A549 (cell line): ENCODE data around the gene DYNLT4. TPM values are rescaled to one million over a fixed set of nuclear protein-coding genes. Genes with fewer than 3 reads are reported as not detected.

Experiments
- ATAC-seq, 2 experiments: fragments of 200-7000 bp in 1 of 2; fragments of >200 bp in 1 of 2; cut with Nextera tagmentation in 1 of 2; cut with Tn5 transposase in 1 of 2; 3 replicates each; pipeline versions ENCODE4 v1.8.0 to v1.9.1; 2018 to 2020; ENCODE audit warnings: mild to moderate bottlenecking in 1 of 2, moderate library complexity in 1 of 2
- CTCF ChIA-PET: fragments of 300-600 bp; sonication (Branson Sonifier 250); formaldehyde crosslinking; extraction: SDS; loops from one replicate; lab custom pipeline; 2021; ENCODE audit warnings: antibody characterized with exemption, inconsistent platforms; lab: Yijun Ruan, JAX
- POLR2A ChIA-PET: fragments of 350-600 bp; formaldehyde crosslinking; extraction: SDS; loops from one replicate; lab custom pipeline; 2021; ENCODE audit warnings: antibody characterized with exemption, inconsistent platforms; lab: Yijun Ruan, JAX
- DNase-seq, 2 experiments: peaks; one replicate each; pipeline versions ENCODE4 v3.0.0 to v3.0.0-alpha.2; 2011 to 2016; ENCODE audit warnings: low read depth in 1 of 2, low spot score in 1 of 2
- FAIRE-seq: peaks from 2 replicates; lab custom pipeline; 2011; peaks lifted over from hg19 to GRCh38; lab: Jason Lieb, UNC
- H3K27ac ChIP-seq, 2 experiments: fragments of >200 bp; sonication (Bioruptor Twin); formaldehyde crosslinking; 3 replicates each; pipeline ENCODE4 v1.5.1; 2016 to 2017
- H3K4me1 ChIP-seq: fragments of >200 bp; sonication (Bioruptor Twin); formaldehyde crosslinking; 3 replicates; pipeline ENCODE4 v1.6.1; 2016
- H3K4me2 ChIP-seq: fragments of >200 bp; sonication (Bioruptor Twin); formaldehyde crosslinking; 3 replicates; pipeline ENCODE4 v1.6.1; 2016
- H3K4me3 ChIP-seq: fragments of >200 bp; sonication (Bioruptor Twin); formaldehyde crosslinking; 3 replicates; pipeline ENCODE4 v1.5.1; 2016
- H3K9me3 ChIP-seq: fragments of >200 bp; sonication (Bioruptor Twin); formaldehyde crosslinking; 3 replicates; pipeline ENCODE4 v1.6.1; 2016
- CBX2 ChIP-seq: fragments of 200-600 bp; sonication (generic); IDR thresholded peaks from 2 replicates; pipeline ENCODE4 v1.6.1; 2016; ENCODE audit warnings: low read depth, mild to moderate bottlenecking, borderline replicate concordance
- CHD2 ChIP-seq: fragments of 150-350 bp; IDR thresholded peaks from 2 replicates; pipeline ENCODE4 v1.6.1; 2014; ENCODE audit warnings: low read length; ENCODE audit not compliant: partially characterized antibody
- EHMT2 ChIP-seq: fragments of 200-600 bp; sonication (generic); IDR thresholded peaks from 2 replicates; pipeline ENCODE4 v1.6.1; 2016; ENCODE audit warnings: antibody characterized with exemption, low read depth, mild to moderate bottlenecking, moderate library complexity
- FOXS1 ChIP-seq: fragments of 250-450 bp; sonication (Bioruptor Pico); IDR thresholded peaks from 2 replicates; pipeline ENCODE4 v1.5.0; 2020; ENCODE audit warnings: mild to moderate bottlenecking, moderate library complexity
- HDAC2 ChIP-seq: fragments of 200-600 bp; sonication (generic); IDR thresholded peaks from 2 replicates; pipeline ENCODE4 v1.6.1; 2016
- HOXA7 ChIP-seq: fragments of 250-450 bp; sonication (Bioruptor Pico); IDR thresholded peaks from 2 replicates; pipeline ENCODE4 v1.5.0; 2020; ENCODE audit warnings: mild to moderate bottlenecking, moderate library complexity
- MAZ ChIP-seq: fragments of 150-350 bp; IDR thresholded peaks from 2 replicates; pipeline ENCODE4 v1.6.1; 2014; ENCODE audit warnings: antibody characterized with exemption, low read depth, low read length, borderline replicate concordance
- NFE2L2 ChIP-seq: fragments of 150-350 bp; conservative IDR thresholded peaks from 2 replicates; pipeline ENCODE4 v1.6.1; 2014; ENCODE audit warnings: low read length
- POLR2AphosphoS2 ChIP-seq: conservative IDR thresholded peaks from 2 replicates; pipeline ENCODE4 v1.6.1; 2012; ENCODE audit warnings: low read length, improper control_type of control experiment, inconsistent platforms
- TFCP2L1 ChIP-seq: fragments of 250-450 bp; sonication (Bioruptor Pico); IDR thresholded peaks from 2 replicates; pipeline ENCODE4 v1.5.0; 2021; ENCODE audit warnings: mild to moderate bottlenecking
- WGBS: methylation state at CpG from one replicate; pipeline ENCODE4 v1.1.6; 2017; ENCODE audit errors: missing lambda C conversion rate; 5-methylcytosine and 5-hydroxymethylcytosine counted together
- polyA plus RNA-seq, 4 experiments: library from polyadenylated mRNA; depleted of rRNA in 3 of 4; stranded (reverse); fragments of >200 nt; fragmentation: RNase III in 1 of 4; extraction: RNeasy Plus Mini Kit Qiagen cat#74134 plus additional on column Dnase treatment in 1 of 4; gene quantifications; 2 replicates in 3 of 4; 3 replicates in 1 of 4; pipeline ENCODE4 v1.2.3, GENCODE V29; 2011 to 2017
- small RNA-seq, 6 experiments: library from RNA; depleted of rRNA; stranded (forward); fragments of <200 nt; gene quantifications; one replicate each; pipeline ENCODE3, GENCODE V24; 2012
- TF ChIP-seq, protein P1 (sequence below): fragments of 200-600 bp; sonication (generic); IDR thresholded peaks from 2 replicates; pipeline ENCODE4 v1.6.1; 2016; ENCODE audit warnings: antibody characterized with exemption, mild to moderate bottlenecking, moderate library complexity
- TF ChIP-seq, protein P2 (sequence below): IDR thresholded peaks from 2 replicates; pipeline ENCODE4 v1.6.1; 2012
- TF ChIP-seq, protein P3 (sequence below): fragments of >200 bp; sonication (Bioruptor Twin); formaldehyde crosslinking; IDR thresholded peaks from 3 replicates; pipeline ENCODE4 v1.5.1; 2016
- TF ChIP-seq, protein P4 (sequence below): fragments of >200 bp; sonication (Bioruptor Twin); formaldehyde crosslinking; IDR thresholded peaks from 2 replicates; pipeline ENCODE4 v1.6.1; 2016

DYNLT4 gene
- polyA plus RNA-seq, 2 of the 4 experiments (the other 2 are of a cell fraction): 0.12 to 0.21 TPM

DNA sequence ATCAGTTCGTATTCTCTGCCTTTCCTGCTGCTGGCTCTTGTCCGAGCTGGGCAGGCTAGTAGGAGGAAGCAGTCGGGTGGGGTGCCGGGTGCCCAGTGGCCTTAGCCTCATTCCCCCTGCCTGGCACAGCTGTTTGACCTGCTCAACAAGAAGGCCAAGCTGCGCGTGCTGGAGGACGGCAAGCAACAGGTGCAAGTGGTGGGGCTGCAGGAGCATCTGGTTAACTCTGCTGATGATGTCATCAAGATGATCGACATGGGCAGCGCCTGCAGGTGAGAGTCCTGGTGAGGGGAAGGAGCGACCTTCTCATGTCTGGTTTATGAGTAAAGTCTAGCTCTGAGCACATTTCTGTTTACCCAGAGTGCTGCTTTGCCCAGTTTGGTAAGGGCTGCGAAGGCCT lies 48.1 kb downstream of the DYNLT4 start (continued):
- TF ChIP-seq, protein P1, sequence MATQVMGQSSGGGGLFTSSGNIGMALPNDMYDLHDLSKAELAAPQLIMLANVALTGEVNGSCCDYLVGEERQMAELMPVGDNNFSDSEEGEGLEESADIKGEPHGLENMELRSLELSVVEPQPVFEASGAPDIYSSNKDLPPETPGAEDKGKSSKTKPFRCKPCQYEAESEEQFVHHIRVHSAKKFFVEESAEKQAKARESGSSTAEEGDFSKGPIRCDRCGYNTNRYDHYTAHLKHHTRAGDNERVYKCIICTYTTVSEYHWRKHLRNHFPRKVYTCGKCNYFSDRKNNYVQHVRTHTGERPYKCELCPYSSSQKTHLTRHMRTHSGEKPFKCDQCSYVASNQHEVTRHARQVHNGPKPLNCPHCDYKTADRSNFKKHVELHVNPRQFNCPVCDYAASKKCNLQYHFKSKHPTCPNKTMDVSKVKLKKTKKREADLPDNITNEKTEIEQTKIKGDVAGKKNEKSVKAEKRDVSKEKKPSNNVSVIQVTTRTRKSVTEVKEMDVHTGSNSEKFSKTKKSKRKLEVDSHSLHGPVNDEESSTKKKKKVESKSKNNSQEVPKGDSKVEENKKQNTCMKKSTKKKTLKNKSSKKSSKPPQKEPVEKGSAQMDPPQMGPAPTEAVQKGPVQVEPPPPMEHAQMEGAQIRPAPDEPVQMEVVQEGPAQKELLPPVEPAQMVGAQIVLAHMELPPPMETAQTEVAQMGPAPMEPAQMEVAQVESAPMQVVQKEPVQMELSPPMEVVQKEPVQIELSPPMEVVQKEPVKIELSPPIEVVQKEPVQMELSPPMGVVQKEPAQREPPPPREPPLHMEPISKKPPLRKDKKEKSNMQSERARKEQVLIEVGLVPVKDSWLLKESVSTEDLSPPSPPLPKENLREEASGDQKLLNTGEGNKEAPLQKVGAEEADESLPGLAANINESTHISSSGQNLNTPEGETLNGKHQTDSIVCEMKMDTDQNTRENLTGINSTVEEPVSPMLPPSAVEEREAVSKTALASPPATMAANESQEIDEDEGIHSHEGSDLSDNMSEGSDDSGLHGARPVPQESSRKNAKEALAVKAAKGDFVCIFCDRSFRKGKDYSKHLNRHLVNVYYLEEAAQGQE: no peak
- TF ChIP-seq MAZ: no peak

DNA sequence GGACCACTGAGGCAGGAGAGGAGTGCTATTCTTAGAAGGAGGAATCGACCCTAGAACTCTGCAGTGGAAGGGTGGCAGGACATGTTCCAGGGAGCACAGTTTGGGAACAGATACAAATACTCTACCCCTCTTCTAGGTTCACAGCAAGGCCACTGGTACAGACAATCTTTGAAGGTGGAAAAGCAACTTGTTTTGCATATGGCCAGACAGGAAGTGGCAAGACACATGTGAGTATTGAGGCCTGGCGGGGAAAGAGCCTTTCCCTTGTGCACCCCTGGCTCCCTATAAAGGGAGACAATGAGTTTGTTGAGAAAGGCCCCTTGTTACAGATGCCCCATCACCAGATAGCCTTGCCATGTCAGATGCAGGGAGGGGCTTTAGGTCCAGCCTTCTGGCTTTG lies 49.7 kb downstream of the DYNLT4 start:
- DNase-seq (no peak), FAIRE-seq (no peak), ATAC-seq (no peak)
- TF ChIP-seq HDAC2: no peak
- no peak for TF ChIP-seq CHD2
- TF ChIP-seq, protein P2, sequence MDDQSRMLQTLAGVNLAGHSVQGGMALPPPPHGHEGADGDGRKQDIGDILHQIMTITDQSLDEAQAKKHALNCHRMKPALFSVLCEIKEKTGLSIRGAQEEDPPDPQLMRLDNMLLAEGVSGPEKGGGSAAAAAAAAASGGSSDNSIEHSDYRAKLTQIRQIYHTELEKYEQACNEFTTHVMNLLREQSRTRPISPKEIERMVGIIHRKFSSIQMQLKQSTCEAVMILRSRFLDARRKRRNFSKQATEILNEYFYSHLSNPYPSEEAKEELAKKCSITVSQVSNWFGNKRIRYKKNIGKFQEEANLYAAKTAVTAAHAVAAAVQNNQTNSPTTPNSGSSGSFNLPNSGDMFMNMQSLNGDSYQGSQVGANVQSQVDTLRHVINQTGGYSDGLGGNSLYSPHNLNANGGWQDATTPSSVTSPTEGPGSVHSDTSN: no peak
- no peak for TF ChIP-seq FOXS1 (CRISPR knock-in tag)
- no peak for TF ChIP-seq POLR2AphosphoS2
- TF ChIP-seq HOXA7 (CRISPR knock-in tag): no peak
- no peak for TF ChIP-seq NFE2L2
- TF ChIP-seq, protein P3, sequence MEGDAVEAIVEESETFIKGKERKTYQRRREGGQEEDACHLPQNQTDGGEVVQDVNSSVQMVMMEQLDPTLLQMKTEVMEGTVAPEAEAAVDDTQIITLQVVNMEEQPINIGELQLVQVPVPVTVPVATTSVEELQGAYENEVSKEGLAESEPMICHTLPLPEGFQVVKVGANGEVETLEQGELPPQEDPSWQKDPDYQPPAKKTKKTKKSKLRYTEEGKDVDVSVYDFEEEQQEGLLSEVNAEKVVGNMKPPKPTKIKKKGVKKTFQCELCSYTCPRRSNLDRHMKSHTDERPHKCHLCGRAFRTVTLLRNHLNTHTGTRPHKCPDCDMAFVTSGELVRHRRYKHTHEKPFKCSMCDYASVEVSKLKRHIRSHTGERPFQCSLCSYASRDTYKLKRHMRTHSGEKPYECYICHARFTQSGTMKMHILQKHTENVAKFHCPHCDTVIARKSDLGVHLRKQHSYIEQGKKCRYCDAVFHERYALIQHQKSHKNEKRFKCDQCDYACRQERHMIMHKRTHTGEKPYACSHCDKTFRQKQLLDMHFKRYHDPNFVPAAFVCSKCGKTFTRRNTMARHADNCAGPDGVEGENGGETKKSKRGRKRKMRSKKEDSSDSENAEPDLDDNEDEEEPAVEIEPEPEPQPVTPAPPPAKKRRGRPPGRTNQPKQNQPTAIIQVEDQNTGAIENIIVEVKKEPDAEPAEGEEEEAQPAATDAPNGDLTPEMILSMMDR: no peak
- no peak for TF ChIP-seq EHMT2
- TF ChIP-seq TFCP2L1: no peak
- TF ChIP-seq, protein P4, sequence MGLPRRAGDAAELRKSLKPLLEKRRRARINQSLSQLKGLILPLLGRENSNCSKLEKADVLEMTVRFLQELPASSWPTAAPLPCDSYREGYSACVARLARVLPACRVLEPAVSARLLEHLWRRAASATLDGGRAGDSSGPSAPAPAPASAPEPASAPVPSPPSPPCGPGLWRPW: no peak
- no peak for TF ChIP-seq CBX2
- Histone ChIP-seq H3K4me1 (no peaks in the 10 kb centered on the region), H3K4me3 (no peak overlapping the region), H3K4me2 (no peak overlapping the region), H3K9me3 (no peaks in the 10 kb centered on the region), H3K27ac (no peak overlapping the region)
- 100% methylated on average over 2 of the region's 2 CpGs for WGBS
- ChIA-PET POLR2A (no interaction called here), CTCF (no interaction called here)

Small RNA genes lying within 50 kb of the gene (small RNA-seq; reads per million reads assigned to genes)
- gene AL136380.1: 0 reads per million in 6 experiments
- 152 to 1,703 (median 937) reads per million in 6 experiments for gene SNORD38A
- 0 reads per million in 6 experiments for gene SNORD38B
- gene SNORD46: 0.35 to 72.2 (median 3.4) reads per million in 6 experiments
- gene SNORD55: 0 reads per million in 6 experiments

Other genes starting within 250 kb of the DYNLT4 start
- 6.2 and 8.9 TPM in 2 replicates for gene TMEM53, start 132.9 kb downstream of the DYNLT4 start, polyA plus RNA-seq (2011; rRNA removed)
- gene TMEM53, start 132.9 kb downstream of the DYNLT4 start, polyA plus RNA-seq (2017; fragmentation: RNase III; extraction: RNeasy Plus Mini Kit Qiagen cat#74134 plus additional on column Dnase treatment): 4.8 to 8.9 TPM (median 8.0 TPM) in 3 replicates
- 2.7 TPM in 2 replicates for gene ARMH1, start 132.6 kb downstream of the DYNLT4 start, polyA plus RNA-seq (2011; rRNA removed)
- gene ARMH1, start 132.6 kb downstream of the DYNLT4 start, polyA plus RNA-seq (2017; fragmentation: RNase III; extraction: RNeasy Plus Mini Kit Qiagen cat#74134 plus additional on column Dnase treatment): 1.3 to 2.4 TPM (median 1.7 TPM) in 3 replicates
- not detected in 2 replicates for gene RNU5D-1, start 76.2 kb downstream of the DYNLT4 start, polyA plus RNA-seq (2011; rRNA removed)
- gene RNU5D-1, start 76.2 kb downstream of the DYNLT4 start, polyA plus RNA-seq (2017; fragmentation: RNase III; extraction: RNeasy Plus Mini Kit Qiagen cat#74134 plus additional on column Dnase treatment): not detected in 3 replicates
- 32.8 and 40.5 TPM in 2 replicates for gene KIF2C, start 67.5 kb downstream of the DYNLT4 start, polyA plus RNA-seq (2011; rRNA removed)
- gene KIF2C, start 67.5 kb downstream of the DYNLT4 start, polyA plus RNA-seq (2017; fragmentation: RNase III; extraction: RNeasy Plus Mini Kit Qiagen cat#74134 plus additional on column Dnase treatment): 25.7 to 30.0 TPM (median 26.9 TPM) in 3 replicates
- 1,515 and 1,820 TPM in 2 replicates for gene RPS8, start 31.8 kb downstream of the DYNLT4 start, polyA plus RNA-seq (2011; rRNA removed)
- gene RPS8, start 31.8 kb downstream of the DYNLT4 start, polyA plus RNA-seq (2017; fragmentation: RNase III; extraction: RNeasy Plus Mini Kit Qiagen cat#74134 plus additional on column Dnase treatment): 1,575 to 1,608 TPM (median 1,577 TPM) in 3 replicates
- gene BEST4, start 19.2 kb downstream of the DYNLT4 start, polyA plus RNA-seq (2011; rRNA removed): 0.04 and 0.09 TPM in 2 replicates
- 0.07 to 0.08 TPM in 2 of 3 replicates, not detected in the other for gene BEST4, start 19.2 kb downstream of the DYNLT4 start, polyA plus RNA-seq (2017; fragmentation: RNase III; extraction: RNeasy Plus Mini Kit Qiagen cat#74134 plus additional on column Dnase treatment)
- gene PLK3, start 7.0 kb downstream of the DYNLT4 start, polyA plus RNA-seq (2011; rRNA removed): 12.6 and 16.0 TPM in 2 replicates
- 10.9 to 11.6 TPM (median 11.2 TPM) in 3 replicates for gene PLK3, start 7.0 kb downstream of the DYNLT4 start, polyA plus RNA-seq (2017; fragmentation: RNase III; extraction: RNeasy Plus Mini Kit Qiagen cat#74134 plus additional on column Dnase treatment)
- gene BTBD19, start 1.2 kb upstream of the DYNLT4 start, polyA plus RNA-seq (2011; rRNA removed): 4.2 and 4.7 TPM in 2 replicates
- 4.5 to 8.9 TPM (median 7.4 TPM) in 3 replicates for gene BTBD19, start 1.2 kb upstream of the DYNLT4 start, polyA plus RNA-seq (2017; fragmentation: RNase III; extraction: RNeasy Plus Mini Kit Qiagen cat#74134 plus additional on column Dnase treatment)
- 0.14 and 0.25 TPM in 2 replicates for gene PTCH2, start 35.9 kb upstream of the DYNLT4 start, polyA plus RNA-seq (2011; rRNA removed)
- 0.22 to 0.32 TPM (median 0.25 TPM) in 3 replicates for gene PTCH2, start 35.9 kb upstream of the DYNLT4 start, polyA plus RNA-seq (2017; fragmentation: RNase III; extraction: RNeasy Plus Mini Kit Qiagen cat#74134 plus additional on column Dnase treatment)
- 25.4 and 35.2 TPM in 2 replicates for gene EIF2B3, start 179.2 kb upstream of the DYNLT4 start, polyA plus RNA-seq (2011; rRNA removed)
- gene EIF2B3, start 179.2 kb upstream of the DYNLT4 start, polyA plus RNA-seq (2017; fragmentation: RNase III; extraction: RNeasy Plus Mini Kit Qiagen cat#74134 plus additional on column Dnase treatment): 21.4 to 25.8 TPM (median 22.1 TPM) in 3 replicates
- 17.5 and 24.2 TPM in 2 replicates for gene HECTD3, start 204.0 kb upstream of the DYNLT4 start, polyA plus RNA-seq (2011; rRNA removed)
- gene HECTD3, start 204.0 kb upstream of the DYNLT4 start, polyA plus RNA-seq (2017; fragmentation: RNase III; extraction: RNeasy Plus Mini Kit Qiagen cat#74134 plus additional on column Dnase treatment): 15.9 to 21.8 TPM (median 19.6 TPM) in 3 replicates
- gene UROD, start 204.9 kb upstream of the DYNLT4 start, polyA plus RNA-seq (2011; rRNA removed): 59.0 and 74.5 TPM in 2 replicates
- 52.6 to 58.6 TPM (median 57.8 TPM) in 3 replicates for gene UROD, start 204.9 kb upstream of the DYNLT4 start, polyA plus RNA-seq (2017; fragmentation: RNase III; extraction: RNeasy Plus Mini Kit Qiagen cat#74134 plus additional on column Dnase treatment)